Psoas muscle (tissue), 8 donors: ENCODE results near the gene NPLOC4. TPM values are rescaled to one million over a fixed set of nuclear protein-coding genes. Genes with fewer than 3 reads are reported as not detected.

Experiments
- ATAC-seq, 4 donors: fragments of 200-7000 bp; cut with Tn5 transposase; one replicate each; pipeline ENCODE4 v1.9.1; 2020; ENCODE audit warnings: moderate library complexity in 3 of 4, mild to moderate bottlenecking in 2 of 4
- DNase-seq, 2 donors: peaks; one replicate each; pipeline ENCODE4 v3.0.0-alpha.2; 2020
- H3K27ac ChIP-seq: fragments of 200-600 bp; one replicate; pipeline ENCODE4 v1.8.0; 2022
- H3K27me3 ChIP-seq, 3 donors: fragments of 200-600 bp in 1 of 3; one replicate each; pipeline versions ENCODE4 v1.6.1 to v1.8.0; 2013 to 2022; ENCODE audit warnings: low read length in 2 of 3, mild to moderate bottlenecking in 2 of 3, moderate library complexity in 1 of 3; ENCODE audit not compliant: insufficient read depth in 3 of 3
- H3K36me3 ChIP-seq, 2 donors: fragments of 200-600 bp in 1 of 2; one replicate each; pipeline versions ENCODE4 v1.6.1 to v1.8.0; 2013 to 2022; ENCODE audit warnings: low read depth in 1 of 2, mild to moderate bottlenecking in 1 of 2, moderate library complexity in 1 of 2; ENCODE audit not compliant: insufficient read depth in 1 of 2
- H3K4me1 ChIP-seq: fragments of 200-600 bp; one replicate; pipeline ENCODE4 v1.8.0; 2022
- H3K4me3 ChIP-seq: fragments of 200-600 bp; one replicate; pipeline ENCODE4 v1.8.0; 2022; ENCODE audit warnings: mild to moderate bottlenecking
- H3K9me3 ChIP-seq: fragments of 200-600 bp; one replicate; pipeline ENCODE4 v1.8.0; 2022
- WGBS, 3 donors: extraction: QIAGEN DNeasy Blood & Tissue Kit; methylation state at CpG; one replicate each; pipeline versions ENCODE4 v1.1.6 to v1.1.7; 2013; 5-methylcytosine and 5-hydroxymethylcytosine counted together
- intact Hi-C, 2 donors: fragments of 100-400 bp; cut with DNase I; formaldehyde crosslinking; loops; one replicate each; pipeline versions ENCODE4 v1.11.0 to v1.14.2; 2022
- polyA plus RNA-seq, 3 donors: library from polyadenylated mRNA; stranded (reverse); fragments of 200-250 nt; gene quantifications; one replicate each; pipeline ENCODE4 v1.2.3, GENCODE V29; 2013
- total RNA-seq, 4 donors: library from RNA; stranded (reverse); fragmentation: NEBNext Ultra II Directional in 2 of 4; extraction: Animal tissue kit (Norgen Biotek cat#: 25700) in 2 of 4; gene quantifications; one replicate each; pipeline versions ENCODE4 v1.2.1 to v1.2.4, GENCODE V29; 2021 to 2023
- TF ChIP-seq, protein P1 (sequence below): fragments of 200-600 bp; IDR thresholded peaks from one replicate; pipeline ENCODE4 v1.8.0; 2022; ENCODE audit warnings: antibody characterized with exemption
- donor health status: healthy with polysubstance abuse.
- donor health status: DM: no; HTN: no; CAD: no; lungs with moderate emphysema.
- donor health status: Bipolar disorder and iron deficiency.
- donor health status: healthy.
- donor health status: DM: yes; HTN: yes; CAD: no.
- donor health status: DM: no; HTN: no; CAD: no.
- donor health status: DM: no; HTN: no; CAD: no.
- donor health status: DM: yes; HTN: yes; CAD: no.

Gene NPLOC4
- total and polyA plus RNA-seq, 7 donors = 87.3 to 414 (median 204) TPM

DNA sequence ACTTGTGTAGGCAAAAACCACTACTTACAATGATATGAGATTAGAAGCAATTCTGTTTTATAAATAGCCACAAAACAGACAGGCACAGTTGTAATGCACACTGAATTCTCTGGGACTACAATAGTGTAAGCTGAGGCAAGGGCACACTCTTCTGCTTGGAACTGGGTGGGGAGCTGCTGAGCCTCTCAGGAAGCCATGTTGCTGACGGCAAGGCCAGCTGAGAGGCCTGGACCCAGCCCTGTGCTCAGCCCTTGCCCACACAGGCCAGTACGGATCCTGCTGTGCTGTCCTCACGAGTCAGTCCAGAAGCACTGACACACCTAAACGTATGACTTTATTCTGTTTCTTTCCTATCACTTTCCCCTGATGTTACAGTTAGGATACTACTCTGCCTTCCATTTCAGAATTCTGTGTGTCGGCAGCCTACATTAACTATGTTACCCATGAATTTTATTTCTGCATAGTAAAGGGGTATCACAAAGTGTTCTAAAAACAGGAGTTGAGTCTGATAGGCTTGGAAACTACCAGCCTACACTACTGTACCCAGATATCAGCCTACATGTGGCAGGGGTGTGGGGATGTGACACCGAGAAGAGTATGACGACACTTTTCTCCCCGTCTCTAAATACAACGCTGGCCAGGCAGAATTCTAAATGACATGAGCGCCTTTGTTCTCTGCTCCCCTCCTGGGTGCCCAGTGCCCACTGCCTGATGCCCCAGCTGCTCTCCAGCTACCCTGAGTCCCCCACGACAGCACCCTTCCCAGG, 43.6 kb downstream of the NPLOC4 start:
- H3K9me3 ChIP-seq = no peaks in the 10 kb centered on the region
- H3K27me3 ChIP-seq = no peaks in the 10 kb centered on the region
- DNase-seq (no peak), ATAC-seq (peak in 2 of 4 donors; percentile 18 to 21)
- no peaks in the 10 kb centered on the region for H3K4me1 ChIP-seq
- TF ChIP-seq, protein P1, sequence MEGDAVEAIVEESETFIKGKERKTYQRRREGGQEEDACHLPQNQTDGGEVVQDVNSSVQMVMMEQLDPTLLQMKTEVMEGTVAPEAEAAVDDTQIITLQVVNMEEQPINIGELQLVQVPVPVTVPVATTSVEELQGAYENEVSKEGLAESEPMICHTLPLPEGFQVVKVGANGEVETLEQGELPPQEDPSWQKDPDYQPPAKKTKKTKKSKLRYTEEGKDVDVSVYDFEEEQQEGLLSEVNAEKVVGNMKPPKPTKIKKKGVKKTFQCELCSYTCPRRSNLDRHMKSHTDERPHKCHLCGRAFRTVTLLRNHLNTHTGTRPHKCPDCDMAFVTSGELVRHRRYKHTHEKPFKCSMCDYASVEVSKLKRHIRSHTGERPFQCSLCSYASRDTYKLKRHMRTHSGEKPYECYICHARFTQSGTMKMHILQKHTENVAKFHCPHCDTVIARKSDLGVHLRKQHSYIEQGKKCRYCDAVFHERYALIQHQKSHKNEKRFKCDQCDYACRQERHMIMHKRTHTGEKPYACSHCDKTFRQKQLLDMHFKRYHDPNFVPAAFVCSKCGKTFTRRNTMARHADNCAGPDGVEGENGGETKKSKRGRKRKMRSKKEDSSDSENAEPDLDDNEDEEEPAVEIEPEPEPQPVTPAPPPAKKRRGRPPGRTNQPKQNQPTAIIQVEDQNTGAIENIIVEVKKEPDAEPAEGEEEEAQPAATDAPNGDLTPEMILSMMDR = no peak
- WGBS, 3 donors = 88 to 91% (median 88%) methylated on average over 11 of the region's 11 CpGs
- H3K36me3 ChIP-seq = peaks cover 32 to 100% of the 10 kb centered on the region in 2 donors
- no peak overlapping the region for H3K27ac ChIP-seq
- no peak overlapping the region for H3K4me3 ChIP-seq
- intact Hi-C loops = no loop called here

DNA sequence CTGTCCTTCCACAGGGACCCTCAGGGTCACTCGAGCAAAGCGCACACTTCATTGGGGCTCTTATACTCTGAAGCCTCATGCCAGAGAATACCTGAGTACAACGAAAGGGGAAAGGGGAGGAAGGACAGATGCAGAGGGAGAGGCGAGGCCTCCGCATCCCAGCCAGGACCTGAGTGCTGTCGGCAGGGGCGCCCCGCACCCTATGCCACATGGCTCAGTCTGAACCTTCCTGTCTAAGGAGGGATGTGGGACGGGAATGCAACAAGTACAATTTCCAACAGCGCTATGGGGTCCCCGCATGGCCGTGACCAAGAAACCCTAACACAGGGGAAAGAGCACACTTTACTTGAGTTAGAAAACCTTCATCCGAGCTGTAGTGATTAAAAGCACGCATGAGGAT, 44.9 kb downstream of the NPLOC4 start:
- intact Hi-C loops = no loop called here

DNA sequence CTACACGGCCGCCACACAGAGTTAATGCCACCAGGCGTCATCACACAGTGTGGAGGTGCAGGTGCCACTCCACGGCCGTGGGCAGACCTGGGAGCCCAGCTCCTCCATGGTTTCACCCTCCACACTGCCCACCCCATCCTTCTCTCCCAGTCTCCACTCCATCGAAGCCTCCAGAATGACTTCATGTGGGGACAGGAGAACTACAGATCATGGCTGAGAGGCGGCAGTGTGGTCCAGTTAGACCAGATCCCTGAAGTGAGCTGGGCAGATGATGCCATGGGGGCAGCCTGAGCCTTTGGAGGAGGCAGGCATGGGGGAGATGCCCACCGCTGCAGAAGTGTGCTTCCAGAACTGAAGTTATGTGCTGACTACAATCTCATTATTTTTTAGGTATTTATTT, 46.8 kb downstream of the NPLOC4 start:
- Histone ChIP-seq H3K36me3 (peaks cover 22 to 100% of the 10 kb centered on the region in 2 donors), H3K9me3 (no peaks in the 10 kb centered on the region), H3K4me1 (no peaks in the 10 kb centered on the region), H3K27me3 (no peaks in the 10 kb centered on the region), H3K4me3 (no peak overlapping the region), H3K27ac (no peak overlapping the region)
- DNase-seq (no peak), ATAC-seq (no peak)
- WGBS, 3 donors = 87 to 94% (median 90%) methylated on average over 8 of the region's 8 CpGs
- TF ChIP-seq, protein P1 = no peak
- intact Hi-C loops = no loop called here

More for the DNA sequence above, 44.9 kb downstream of the NPLOC4 start:
- Histone ChIP-seq H3K4me1 (no peaks in the 10 kb centered on the region), H3K27me3 (no peaks in the 10 kb centered on the region), H3K27ac (no peak overlapping the region), H3K36me3 (peaks cover 27 to 100% of the 10 kb centered on the region in 2 donors), H3K9me3 (no peaks in the 10 kb centered on the region), H3K4me3 (no peak overlapping the region)
- TF ChIP-seq, protein P1 = no peak
- ATAC-seq (no peak), DNase-seq (no peak)
- 88 to 95% (median 91%) methylated on average over 14 of the region's 14 CpGs for WGBS, 3 donors

DNA sequence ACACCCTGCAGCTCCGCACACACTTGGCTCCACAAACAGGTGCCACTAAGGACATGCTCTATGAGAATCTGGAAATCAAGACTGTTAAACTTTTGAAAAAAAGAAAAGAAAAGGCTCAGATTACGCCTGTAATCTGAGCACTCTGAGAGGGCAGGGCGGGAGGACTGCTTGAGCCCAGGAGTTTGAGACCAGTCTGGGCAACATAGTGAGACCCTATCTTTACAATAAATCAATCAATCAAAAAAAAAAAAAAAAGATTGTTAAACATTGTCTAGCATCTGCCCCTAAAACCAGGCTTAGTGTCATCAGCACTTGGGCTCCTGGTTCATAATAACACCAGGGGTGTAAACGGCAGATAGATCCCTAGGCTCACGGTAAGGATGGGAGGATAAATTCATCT, 47.3 kb downstream of the NPLOC4 start:
- TF ChIP-seq, protein P1 = no peak
- Histone ChIP-seq H3K27ac (no peak overlapping the region), H3K27me3 (no peaks in the 10 kb centered on the region), H3K36me3 (peaks cover 22 to 98% of the 10 kb centered on the region in 2 donors), H3K4me1 (no peaks in the 10 kb centered on the region), H3K9me3 (no peaks in the 10 kb centered on the region), H3K4me3 (no peak overlapping the region)
- WGBS, 3 donors = 86 to 90% (median 87%) methylated on average over 5 of the region's 5 CpGs
- ATAC-seq (no peak), DNase-seq (no peak)
- intact Hi-C loops = no loop called here
